ENCODE data around the gene SZRD1.
"Not testable (repeated sequence)": the region's sequence is repeated elsewhere in the genome, so short reads cannot be mapped to it uniquely, and the experiment has no call there.

Gene SZRD1

GRCh38 chr1:16351994-16352841 lies 14.8 kb upstream of the SZRD1 start, which contains the start of gene FBXO42:
TSS of gene FBXO42 (minus strand) at chr1:16352480. CDS start at chr1:16315418, 37,062 bp downstream.
- peak within 1 kb of the TSS; percentile 85 for H3K4me3 ChIP-seq (ENCODE audit: insufficient read length, low read depth)
- peak within 1 kb of the TSS; percentile 94 for H3K9ac ChIP-seq (ENCODE audit: insufficient read length, low read depth)
- H3K4me1 ChIP-seq (ENCODE audit: insufficient read depth, insufficient read length): peaks cover 3% of the 10 kb centered on the region
- no peaks in the 10 kb centered on the region for H3K9me3 ChIP-seq (ENCODE audit: insufficient read depth, low read length)
- DNase-seq (ENCODE audit: low read depth, low spot score): peak; percentile 71
- no peak for TF ChIP-seq ZNF274 (IDR thresholded peaks at IDR 0.05; ENCODE audit: low read depth, low read length)
- peak; percentile 37 for TF ChIP-seq YY1 (IDR thresholded peaks at IDR 0.05; ENCODE audit: insufficient read depth, insufficient read length)
- no peak for TF ChIP-seq SUZ12 (IDR thresholded peaks at IDR 0.05; ENCODE audit: extremely low read depth, insufficient read depth, insufficient read length)
- H3K27me3 ChIP-seq (ENCODE audit: insufficient read depth, insufficient read length): no peaks in the 10 kb centered on the region
- H3K36me3 ChIP-seq (ENCODE audit: insufficient read depth, insufficient read length, low read length): no peaks in the 10 kb centered on the region

- Histone ChIP-seq H3K9me3 (ENCODE audit: insufficient read depth, low read length) (no peaks in the 10 kb centered on the region), H3K36me3 (ENCODE audit: insufficient read depth, insufficient read length, low read length) (no peaks in the 10 kb centered on the region), H3K4me3 (ENCODE audit: insufficient read length, low read depth) (peak overlapping the region; percentile 85), H3K27me3 (ENCODE audit: insufficient read depth, insufficient read length) (no peaks in the 10 kb centered on the region), H3K4me1 (ENCODE audit: insufficient read depth, insufficient read length) (peaks cover 3% of the 10 kb centered on the region), H3K9ac (ENCODE audit: insufficient read length, low read depth) (peak overlapping the region; percentile 80)
- DNase-seq (ENCODE audit: low read depth, low spot score): no peak
- no peak for TF ChIP-seq ZNF274 (IDR thresholded peaks at IDR 0.05; ENCODE audit: low read depth, low read length)
- TF ChIP-seq YY1 (IDR thresholded peaks at IDR 0.05; ENCODE audit: insufficient read depth, insufficient read length): no peak
- no peak for TF ChIP-seq SUZ12 (IDR thresholded peaks at IDR 0.05; ENCODE audit: extremely low read depth, insufficient read depth, insufficient read length)
Observed at GRCh38 chr1:16352842-16353535, 14.1 kb upstream of the SZRD1 start.

- no peak for TF ChIP-seq SUZ12 (IDR thresholded peaks at IDR 0.05; ENCODE audit: extremely low read depth, insufficient read depth, insufficient read length)
- TF ChIP-seq YY1 (IDR thresholded peaks at IDR 0.05; ENCODE audit: insufficient read depth, insufficient read length): no peak
- TF ChIP-seq ZNF274 (IDR thresholded peaks at IDR 0.05; ENCODE audit: low read depth, low read length): no peak
- DNase-seq (ENCODE audit: low read depth, low spot score): no peak
- H3K9me3 ChIP-seq (ENCODE audit: insufficient read depth, low read length): no peaks in the 10 kb centered on the region
- H3K4me3 ChIP-seq (ENCODE audit: insufficient read length, low read depth): no peak overlapping the region
- no peaks in the 10 kb centered on the region for H3K27me3 ChIP-seq (ENCODE audit: insufficient read depth, insufficient read length)
- H3K4me1 ChIP-seq (ENCODE audit: insufficient read depth, insufficient read length): peaks cover 3% of the 10 kb centered on the region
- H3K36me3 ChIP-seq (ENCODE audit: insufficient read depth, insufficient read length, low read length): no peaks in the 10 kb centered on the region
- no peak overlapping the region for H3K9ac ChIP-seq (ENCODE audit: insufficient read length, low read depth)
Observed at GRCh38 chr1:16354619-16355018, 12.4 kb upstream of the SZRD1 start.

- no peak for DNase-seq (ENCODE audit: low read depth, low spot score)
- H3K4me1 ChIP-seq (ENCODE audit: insufficient read depth, insufficient read length): peaks cover 3% of the 10 kb centered on the region
- TF ChIP-seq SUZ12 (IDR thresholded peaks at IDR 0.05; ENCODE audit: extremely low read depth, insufficient read depth, insufficient read length): no peak
- H3K4me3 ChIP-seq (ENCODE audit: insufficient read length, low read depth): no peak overlapping the region
- H3K9me3 ChIP-seq (ENCODE audit: insufficient read depth, low read length): no peaks in the 10 kb centered on the region
- no peaks in the 10 kb centered on the region for H3K27me3 ChIP-seq (ENCODE audit: insufficient read depth, insufficient read length)
- H3K36me3 ChIP-seq (ENCODE audit: insufficient read depth, insufficient read length, low read length): no peaks in the 10 kb centered on the region
- no peak overlapping the region for H3K9ac ChIP-seq (ENCODE audit: insufficient read length, low read depth)
Observed at GRCh38 chr1:16356867-16357266, 10.2 kb upstream of the SZRD1 start.

- H3K36me3 ChIP-seq (ENCODE audit: insufficient read depth, insufficient read length, low read length); DNase-seq (ENCODE audit: low read depth, low spot score); H3K4me1 ChIP-seq (ENCODE audit: insufficient read depth, insufficient read length); H3K9me3 ChIP-seq (ENCODE audit: insufficient read depth, low read length); H3K9ac ChIP-seq (ENCODE audit: insufficient read length, low read depth); H3K27me3 ChIP-seq (ENCODE audit: insufficient read depth, insufficient read length); H3K4me3 ChIP-seq (ENCODE audit: insufficient read length, low read depth): not testable (repeated sequence)
Observed at GRCh38 chr1:16365146-16365498, 1.9 kb upstream of the SZRD1 start.

- H3K4me3 ChIP-seq (ENCODE audit: insufficient read length, low read depth): peak overlapping the region; percentile 67
- H3K27me3 ChIP-seq (ENCODE audit: insufficient read depth, insufficient read length): no peaks in the 10 kb centered on the region
- DNase-seq (ENCODE audit: low read depth, low spot score): no peak
- peak overlapping the region; percentile 90 for H3K9ac ChIP-seq (ENCODE audit: insufficient read length, low read depth)
- H3K9me3 ChIP-seq (ENCODE audit: insufficient read depth, low read length): no peaks in the 10 kb centered on the region
- peaks cover 4% of the 10 kb centered on the region for H3K36me3 ChIP-seq (ENCODE audit: insufficient read depth, insufficient read length, low read length)
- TF ChIP-seq SUZ12 (IDR thresholded peaks at IDR 0.05; ENCODE audit: extremely low read depth, insufficient read depth, insufficient read length): no peak
- no peak for TF ChIP-seq ZNF274 (IDR thresholded peaks at IDR 0.05; ENCODE audit: low read depth, low read length)
- TF ChIP-seq YY1 (IDR thresholded peaks at IDR 0.05; ENCODE audit: insufficient read depth, insufficient read length): no peak
- H3K4me1 ChIP-seq (ENCODE audit: insufficient read depth, insufficient read length): no peaks in the 10 kb centered on the region
Observed at GRCh38 chr1:16367258-16367967, 371 bp downstream of the SZRD1 start.

Data from NT2/D1 (cell line).